ENCODE measurements around the gene OR51F1.

DNA sequence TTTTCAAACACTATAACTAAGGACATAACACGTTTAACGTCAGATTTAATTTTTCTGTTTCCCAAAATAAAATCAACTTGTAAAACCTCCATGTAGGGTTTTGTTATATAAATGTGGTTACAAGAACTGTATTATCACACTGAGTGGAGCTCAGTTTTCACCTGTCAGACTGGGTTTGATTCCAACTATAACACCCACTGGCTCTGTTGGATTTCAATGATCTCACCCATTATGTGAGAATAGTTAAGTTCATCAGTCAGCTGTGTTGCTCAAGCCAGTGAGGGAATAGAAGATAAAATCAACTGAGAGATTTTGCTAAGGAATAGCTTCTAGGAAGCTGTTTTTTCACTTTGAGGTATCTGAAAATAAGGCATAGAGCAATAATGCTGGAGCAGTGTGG is 39.5 kb upstream of the OR51F1 start:
- no peak for TF ChIP-seq CTCF (IDR thresholded peaks at IDR 0.05)
- no peak for TF ChIP-seq POLR2A (IDR thresholded peaks at IDR 0.05)
